ENCODE data around the gene ATP1A2. TPM values are rescaled to one million over a fixed set of nuclear protein-coding genes. Genes with fewer than 3 reads are reported as not detected.
A peak's percentile ranks its signal among the peaks of the same experiment; 100 is the strongest.

Gene ATP1A2
- total RNA-seq, 1 donor from 2014 or later = 14.5 TPM

GRCh38 chr1:160117709-160118183, 2.2 kb downstream of the ATP1A2 start:
- Mint-ChIP-seq H3K4me1 (ENCODE audit: unreplicated experiment) (peaks cover 47% of the 10 kb centered on the region), H3K36me3 (no peaks in the 10 kb centered on the region), H3K9me3 (no peaks in the 10 kb centered on the region), H3K27me3 (peaks cover 20% of the 10 kb centered on the region), H3K27ac (no peak overlapping the region), H3K4me3 (peak overlapping the region; percentile 47)
- TF ChIP-seq, protein P1, sequence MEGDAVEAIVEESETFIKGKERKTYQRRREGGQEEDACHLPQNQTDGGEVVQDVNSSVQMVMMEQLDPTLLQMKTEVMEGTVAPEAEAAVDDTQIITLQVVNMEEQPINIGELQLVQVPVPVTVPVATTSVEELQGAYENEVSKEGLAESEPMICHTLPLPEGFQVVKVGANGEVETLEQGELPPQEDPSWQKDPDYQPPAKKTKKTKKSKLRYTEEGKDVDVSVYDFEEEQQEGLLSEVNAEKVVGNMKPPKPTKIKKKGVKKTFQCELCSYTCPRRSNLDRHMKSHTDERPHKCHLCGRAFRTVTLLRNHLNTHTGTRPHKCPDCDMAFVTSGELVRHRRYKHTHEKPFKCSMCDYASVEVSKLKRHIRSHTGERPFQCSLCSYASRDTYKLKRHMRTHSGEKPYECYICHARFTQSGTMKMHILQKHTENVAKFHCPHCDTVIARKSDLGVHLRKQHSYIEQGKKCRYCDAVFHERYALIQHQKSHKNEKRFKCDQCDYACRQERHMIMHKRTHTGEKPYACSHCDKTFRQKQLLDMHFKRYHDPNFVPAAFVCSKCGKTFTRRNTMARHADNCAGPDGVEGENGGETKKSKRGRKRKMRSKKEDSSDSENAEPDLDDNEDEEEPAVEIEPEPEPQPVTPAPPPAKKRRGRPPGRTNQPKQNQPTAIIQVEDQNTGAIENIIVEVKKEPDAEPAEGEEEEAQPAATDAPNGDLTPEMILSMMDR (conservative IDR thresholded peaks at IDR 0.05) = no peak
- no peak for DNase-seq (ENCODE audit: extremely low spot score, unreplicated experiment)

DNA sequence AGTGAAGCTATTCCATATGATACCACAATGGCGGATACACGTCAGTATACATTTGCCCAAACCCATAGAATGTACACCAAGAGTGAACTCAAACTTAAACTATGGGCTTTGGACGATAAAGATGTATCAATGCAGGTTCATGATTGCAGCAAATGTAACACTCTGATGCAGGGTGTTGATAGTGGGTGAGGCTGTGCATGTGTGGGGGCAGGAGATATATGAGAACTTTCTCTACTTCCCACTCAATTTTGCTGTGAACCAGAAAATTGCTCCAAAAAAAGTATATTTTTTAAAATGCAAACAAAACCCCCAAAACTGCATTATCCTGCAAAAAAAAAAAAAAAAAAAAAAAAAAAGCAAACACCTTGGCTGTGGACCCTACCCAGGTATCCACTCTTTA, 3.4 kb downstream of the ATP1A2 start:
- H3K4me1 Mint-ChIP-seq (ENCODE audit: unreplicated experiment) = peaks cover 38% of the 10 kb centered on the region
- TF ChIP-seq, protein P1 (conservative IDR thresholded peaks at IDR 0.05) = no peak
- no peak for DNase-seq (ENCODE audit: extremely low spot score, unreplicated experiment)
- H3K9me3 Mint-ChIP-seq = no peaks in the 10 kb centered on the region
- no peaks in the 10 kb centered on the region for H3K36me3 Mint-ChIP-seq
- no peak overlapping the region for H3K27ac Mint-ChIP-seq
- H3K4me3 Mint-ChIP-seq = no peak overlapping the region
- H3K27me3 Mint-ChIP-seq = peaks cover 17% of the 10 kb centered on the region

DNA sequence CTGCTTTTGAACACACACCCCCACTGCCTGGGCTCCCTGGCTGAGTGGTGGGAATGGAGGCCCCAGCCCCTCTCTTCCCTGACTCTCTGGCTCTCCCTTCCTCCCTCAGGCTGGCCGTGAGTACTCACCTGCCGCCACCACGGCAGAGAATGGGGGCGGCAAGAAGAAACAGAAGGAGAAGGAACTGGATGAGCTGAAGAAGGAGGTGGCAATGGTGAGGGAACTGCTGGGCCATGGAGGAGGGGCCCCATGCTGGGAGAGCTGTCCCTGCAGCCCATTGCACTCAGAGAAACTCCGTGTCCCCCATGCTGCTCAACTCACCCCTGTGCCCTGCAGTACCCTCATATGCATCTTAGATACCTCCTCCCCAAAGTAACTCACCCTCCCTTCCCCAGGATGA, 5.2 kb downstream of the ATP1A2 start:
- Mint-ChIP-seq H3K27ac (no peak overlapping the region), H3K4me3 (no peak overlapping the region), H3K27me3 (peaks cover 12% of the 10 kb centered on the region), H3K4me1 (ENCODE audit: unreplicated experiment) (peaks cover 34% of the 10 kb centered on the region), H3K9me3 (no peaks in the 10 kb centered on the region), H3K36me3 (no peaks in the 10 kb centered on the region)
- DNase-seq (ENCODE audit: extremely low spot score, unreplicated experiment) = no peak
- TF ChIP-seq, protein P1 (conservative IDR thresholded peaks at IDR 0.05) = no peak

DNA sequence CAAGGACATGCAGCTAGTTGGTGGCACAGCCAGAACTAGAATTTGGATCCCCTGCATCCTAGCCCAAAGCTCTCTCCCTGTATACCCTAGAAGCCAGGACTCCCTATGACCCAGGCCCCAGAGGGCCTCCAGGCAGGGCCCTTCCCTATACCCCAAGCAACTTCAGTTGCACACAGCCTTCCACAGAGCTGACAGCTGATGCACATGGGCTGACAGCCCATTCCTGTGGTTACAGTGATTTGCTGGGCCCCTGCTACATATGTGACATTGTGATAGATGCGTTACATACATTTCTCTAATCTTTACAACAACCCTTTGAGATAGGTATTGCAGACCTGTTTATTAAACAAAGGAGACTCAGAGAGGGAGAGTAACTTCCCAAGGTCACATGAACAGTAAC, 5.8 kb downstream of the ATP1A2 start:
- no peak for DNase-seq (ENCODE audit: extremely low spot score, unreplicated experiment)
- Mint-ChIP-seq H3K4me3 (no peak overlapping the region), H3K4me1 (ENCODE audit: unreplicated experiment) (peaks cover 29% of the 10 kb centered on the region), H3K9me3 (no peaks in the 10 kb centered on the region), H3K27me3 (peaks cover 12% of the 10 kb centered on the region), H3K36me3 (no peaks in the 10 kb centered on the region), H3K27ac (peak overlapping the region; percentile 17)
- TF ChIP-seq, protein P1 (conservative IDR thresholded peaks at IDR 0.05) = no peak

- H3K27ac Mint-ChIP-seq = no peak overlapping the region
- no peak for DNase-seq (ENCODE audit: extremely low spot score, unreplicated experiment)
- peaks cover 21% of the 10 kb centered on the region for H3K4me1 Mint-ChIP-seq (ENCODE audit: unreplicated experiment)
- peaks cover 7% of the 10 kb centered on the region for H3K27me3 Mint-ChIP-seq
- TF ChIP-seq, protein P1 (conservative IDR thresholded peaks at IDR 0.05) = no peak
- H3K36me3 Mint-ChIP-seq = no peaks in the 10 kb centered on the region
- H3K4me3 Mint-ChIP-seq = no peak overlapping the region
- H3K9me3 Mint-ChIP-seq = no peaks in the 10 kb centered on the region
Measured at GRCh38 chr1:160122978-160123495, 7.5 kb downstream of the ATP1A2 start.

GRCh38 chr1:160123726-160124125, 8.2 kb downstream of the ATP1A2 start:
- Mint-ChIP-seq H3K27me3 (peaks cover under 1% of the 10 kb centered on the region), H3K9me3 (no peaks in the 10 kb centered on the region), H3K27ac (peak overlapping the region; percentile 16), H3K36me3 (no peaks in the 10 kb centered on the region), H3K4me1 (ENCODE audit: unreplicated experiment) (peaks cover 14% of the 10 kb centered on the region), H3K4me3 (no peak overlapping the region)
- TF ChIP-seq, protein P1 (conservative IDR thresholded peaks at IDR 0.05) = no peak
- DNase-seq (ENCODE audit: extremely low spot score, unreplicated experiment) = no peak

Data from type B pancreatic cell (in vitro differentiated cells).